ENCODE data around the gene CHCHD3. TPM values are rescaled to one million over a fixed set of nuclear protein-coding genes. Genes with fewer than 3 reads are reported as not detected.

CHCHD3 gene
- total RNA-seq, 2 experiments from 2014 or later, result 21.6 to 21.7 TPM

GRCh38 chr7:133071506-133071905 is 10.4 kb downstream of the CHCHD3 start:
- no peak overlapping the region for H3K4me3 ChIP-seq (ENCODE audit: low read length)
- H3K4me1 ChIP-seq (ENCODE audit: insufficient read depth, low read length), result no peaks in the 10 kb centered on the region
- Mint-ChIP-seq H3K27me3 (no peaks in the 10 kb centered on the region), H3K9me3 (no peaks in the 10 kb centered on the region), H3K36me3 (ENCODE audit: low read depth) (peaks cover 51% of the 10 kb centered on the region), H3K27ac (no peak overlapping the region), H3K4me3 (no peak overlapping the region), H3K4me1 (ENCODE audit: low read depth) (peaks cover 52% of the 10 kb centered on the region)
- ChIA-PET CTCF (no interaction called here), POLR2A (no interaction called here)
- H3K27me3 ChIP-seq (ENCODE audit: control insufficient read depth in 1 of 2, insufficient read depth in 2 of 2, low read length in 2 of 2), result no peaks in the 10 kb centered on the region
- no peak for DNase-seq
- H3K27ac ChIP-seq (ENCODE audit: low read depth in 1 of 2, low read length in 2 of 2), result no peak overlapping the region
- no peaks in the 10 kb centered on the region for H3K9me3 ChIP-seq (ENCODE audit: control insufficient read depth in 1 of 2, insufficient read depth in 1 of 2, low read length in 2 of 2)
- TF ChIP-seq CTCF (IDR thresholded peaks at IDR 0.05), result no peak
- intact Hi-C loops (cut with DNase I, micrococcal nuclease), result no loop called here
- ATAC-seq (ENCODE audit: poor library complexity), result no peak
- H3K36me3 ChIP-seq (ENCODE audit: insufficient read depth, low read length), result peaks cover 19% of the 10 kb centered on the region

GRCh38 chr7:133070562-133070961 is 11.3 kb downstream of the CHCHD3 start:
- H3K27me3 Mint-ChIP-seq, result no peaks in the 10 kb centered on the region

GRCh38 chr7:133065301-133065700 is 16.6 kb downstream of the CHCHD3 start:
- no peaks in the 10 kb centered on the region for H3K27me3 ChIP-seq (ENCODE audit: control insufficient read depth in 1 of 2, insufficient read depth in 2 of 2, low read length in 2 of 2)
- Mint-ChIP-seq H3K27me3 (no peaks in the 10 kb centered on the region), H3K9me3 (no peaks in the 10 kb centered on the region), H3K4me1 (ENCODE audit: low read depth) (peaks cover 45% of the 10 kb centered on the region), H3K36me3 (ENCODE audit: low read depth) (peaks cover 48% of the 10 kb centered on the region), H3K27ac (no peak overlapping the region), H3K4me3 (no peak overlapping the region)
- H3K4me3 ChIP-seq (ENCODE audit: low read length), result no peak overlapping the region
- ATAC-seq (ENCODE audit: poor library complexity) (no peak), DNase-seq (no peak)
- TF ChIP-seq CTCF (IDR thresholded peaks at IDR 0.05), result no peak
- CTCF ChIA-PET, result interaction anchor here (1.2 kb wide), 1 partner anchor 18 kb away, joined by 3 read pairs; no protein-coding TSS in a partner anchor
- no peak overlapping the region for H3K27ac ChIP-seq (ENCODE audit: low read depth in 1 of 2, low read length in 2 of 2)
- intact Hi-C loops (cut with DNase I, micrococcal nuclease), result no loop called here
- POLR2A ChIA-PET, result interaction anchor here (1.5 kb wide), 1 partner anchor 17 kb away, joined by 4 read pairs; the partner anchor contains the start of gene CHCHD3
- no peaks in the 10 kb centered on the region for H3K4me1 ChIP-seq (ENCODE audit: insufficient read depth, low read length)
- H3K9me3 ChIP-seq (ENCODE audit: control insufficient read depth in 1 of 2, insufficient read depth in 1 of 2, low read length in 2 of 2), result no peaks in the 10 kb centered on the region
- H3K36me3 ChIP-seq (ENCODE audit: insufficient read depth, low read length), result peaks cover 22% of the 10 kb centered on the region

More at GRCh38 chr7:133070562-133070961, 11.3 kb downstream of the CHCHD3 start:
- Mint-ChIP-seq H3K36me3 (ENCODE audit: low read depth) (peaks cover 50% of the 10 kb centered on the region), H3K27ac (no peak overlapping the region), H3K4me3 (no peak overlapping the region), H3K9me3 (no peaks in the 10 kb centered on the region), H3K4me1 (ENCODE audit: low read depth) (peaks cover 47% of the 10 kb centered on the region)
- DNase-seq (no peak), ATAC-seq (ENCODE audit: poor library complexity) (no peak)
- ChIA-PET CTCF (no interaction called here), POLR2A (no interaction called here)
- H3K9me3 ChIP-seq (ENCODE audit: control insufficient read depth in 1 of 2, insufficient read depth in 1 of 2, low read length in 2 of 2), result no peaks in the 10 kb centered on the region
- no peaks in the 10 kb centered on the region for H3K4me1 ChIP-seq (ENCODE audit: insufficient read depth, low read length)
- peaks cover 22% of the 10 kb centered on the region for H3K36me3 ChIP-seq (ENCODE audit: insufficient read depth, low read length)
- no peak overlapping the region for H3K4me3 ChIP-seq (ENCODE audit: low read length)
- intact Hi-C loops (cut with DNase I, micrococcal nuclease), result no loop called here
- no peak for TF ChIP-seq CTCF (IDR thresholded peaks at IDR 0.05)
- H3K27me3 ChIP-seq (ENCODE audit: control insufficient read depth in 1 of 2, insufficient read depth in 2 of 2, low read length in 2 of 2), result no peaks in the 10 kb centered on the region
- H3K27ac ChIP-seq (ENCODE audit: low read depth in 1 of 2, low read length in 2 of 2), result no peak overlapping the region
